Brain microvascular endothelial cell (primary cell): ENCODE results near the gene NFIB.

Experiments
- DNase-seq: peaks from one replicate; pipeline ENCODE4 v3.0.0-alpha.2; 2020
- H3K27ac ChIP-seq: fragments of 250-450 bp; sonication (Bioruptor Pico); 2 replicates; pipeline ENCODE4 v1.5.1; 2020; ENCODE audit warnings: mild to moderate bottlenecking, moderate library complexity
- H3K27me3 ChIP-seq: fragments of 250-450 bp; sonication (Bioruptor Pico); replicated peaks from 2 replicates; pipeline ENCODE4 v1.5.1; 2020; ENCODE audit warnings: mild to moderate bottlenecking
- H3K36me3 ChIP-seq: fragments of 250-450 bp; sonication (Bioruptor Pico); replicated peaks from 2 replicates; pipeline ENCODE4 v1.5.1; 2020; ENCODE audit warnings: mild to moderate bottlenecking
- H3K4me3 ChIP-seq: 2 replicates; pipeline ENCODE4 v1.5.1; 2011; ENCODE audit warnings: low read depth, mild to moderate bottlenecking, control low read depth, low read length, moderate library complexity
- in situ Hi-C: cut with HindIII; loops from 2 replicates; pipeline ENCODE4 v1.10.0; 2017; ENCODE audit warnings: low sequenced_read_pairs, low pct_ligation_motif_present
- TF ChIP-seq, protein P1 (sequence below): IDR thresholded peaks from 2 replicates; pipeline ENCODE4 v1.5.1; 2011; ENCODE audit warnings: low read depth, mild to moderate bottlenecking, moderate library complexity, low read length, control low read depth, inconsistent platforms; ENCODE audit errors: missing control alignments

Gene NFIB

GRCh38 chr9:14191512-14191911 lies 122.4 kb downstream of the NFIB start:
- Histone ChIP-seq H3K36me3 (no peaks in the 10 kb centered on the region), H3K4me3 (no peak overlapping the region), H3K27ac (no peak overlapping the region), H3K27me3 (no peaks in the 10 kb centered on the region)
- no peak for DNase-seq
- in situ Hi-C loops: loop anchor here (25.0 kb wide), 1 partner anchor 104 kb away; no protein-coding TSS in a partner anchor
- TF ChIP-seq, protein P1, sequence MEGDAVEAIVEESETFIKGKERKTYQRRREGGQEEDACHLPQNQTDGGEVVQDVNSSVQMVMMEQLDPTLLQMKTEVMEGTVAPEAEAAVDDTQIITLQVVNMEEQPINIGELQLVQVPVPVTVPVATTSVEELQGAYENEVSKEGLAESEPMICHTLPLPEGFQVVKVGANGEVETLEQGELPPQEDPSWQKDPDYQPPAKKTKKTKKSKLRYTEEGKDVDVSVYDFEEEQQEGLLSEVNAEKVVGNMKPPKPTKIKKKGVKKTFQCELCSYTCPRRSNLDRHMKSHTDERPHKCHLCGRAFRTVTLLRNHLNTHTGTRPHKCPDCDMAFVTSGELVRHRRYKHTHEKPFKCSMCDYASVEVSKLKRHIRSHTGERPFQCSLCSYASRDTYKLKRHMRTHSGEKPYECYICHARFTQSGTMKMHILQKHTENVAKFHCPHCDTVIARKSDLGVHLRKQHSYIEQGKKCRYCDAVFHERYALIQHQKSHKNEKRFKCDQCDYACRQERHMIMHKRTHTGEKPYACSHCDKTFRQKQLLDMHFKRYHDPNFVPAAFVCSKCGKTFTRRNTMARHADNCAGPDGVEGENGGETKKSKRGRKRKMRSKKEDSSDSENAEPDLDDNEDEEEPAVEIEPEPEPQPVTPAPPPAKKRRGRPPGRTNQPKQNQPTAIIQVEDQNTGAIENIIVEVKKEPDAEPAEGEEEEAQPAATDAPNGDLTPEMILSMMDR: no peak

GRCh38 chr9:14190240-14190639 lies 123.7 kb downstream of the NFIB start:
- no peak for DNase-seq
- H3K36me3 ChIP-seq: no peaks in the 10 kb centered on the region
- no peaks in the 10 kb centered on the region for H3K27me3 ChIP-seq
- H3K4me3 ChIP-seq: no peak overlapping the region
- in situ Hi-C loops: loop anchor here (25.0 kb wide), 1 partner anchor 103 kb away; no protein-coding TSS in a partner anchor
- TF ChIP-seq, protein P1: no peak
- no peak overlapping the region for H3K27ac ChIP-seq

- no peak overlapping the region for H3K4me3 ChIP-seq
- H3K36me3 ChIP-seq: no peaks in the 10 kb centered on the region
- DNase-seq: no peak
- no peak overlapping the region for H3K27ac ChIP-seq
- TF ChIP-seq, protein P1: no peak
- in situ Hi-C loops: loop anchor here (25.0 kb wide), 1 partner anchor 102 kb away; no protein-coding TSS in a partner anchor
- H3K27me3 ChIP-seq: no peaks in the 10 kb centered on the region
Measured at GRCh38 chr9:14189578-14189977, 124.4 kb downstream of the NFIB start.

DNA sequence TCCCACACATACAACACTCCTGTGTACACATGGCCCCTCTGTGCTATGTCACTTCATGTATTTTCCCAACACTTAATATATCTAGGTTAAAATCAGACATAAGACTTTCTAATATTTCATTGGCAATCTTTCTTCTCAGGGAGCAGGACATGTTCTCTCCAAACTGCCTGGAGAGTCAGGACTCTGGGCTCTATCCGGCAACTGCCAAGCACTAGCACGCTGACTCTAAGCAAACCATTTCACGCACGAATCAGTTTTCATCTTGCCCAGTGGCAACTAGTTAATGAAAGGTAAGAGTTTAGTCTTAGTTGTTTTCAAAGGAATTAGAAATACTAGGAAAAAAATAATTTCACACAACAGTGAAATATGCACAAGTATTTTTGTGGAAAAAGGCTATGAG lies 124.8 kb downstream of the NFIB start:
- Histone ChIP-seq H3K4me3 (no peak overlapping the region), H3K27ac (no peak overlapping the region), H3K36me3 (no peaks in the 10 kb centered on the region), H3K27me3 (no peaks in the 10 kb centered on the region)
- no peak for DNase-seq
- TF ChIP-seq, protein P1: no peak
- in situ Hi-C loops: loop anchor here (25.0 kb wide), 1 partner anchor 102 kb away; no protein-coding TSS in a partner anchor

DNA sequence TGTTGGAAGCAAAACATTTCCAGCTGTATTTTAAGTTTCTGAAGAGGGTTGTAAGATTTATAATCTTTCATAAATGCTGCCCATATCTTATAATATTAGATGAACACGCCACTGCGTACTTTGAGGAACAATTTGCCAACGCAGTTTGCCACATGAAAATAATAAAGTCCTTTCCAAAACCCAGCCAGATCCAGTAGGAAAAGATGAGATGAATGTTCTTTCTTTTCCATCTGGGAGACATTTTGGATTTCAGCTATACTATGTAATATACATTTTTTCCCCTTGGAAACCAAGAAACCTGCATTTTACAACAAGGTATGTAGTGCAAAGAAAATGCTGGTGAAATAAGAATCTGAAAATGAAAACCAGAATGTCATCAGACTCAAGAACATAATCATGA lies 125.4 kb downstream of the NFIB start:
- no peaks in the 10 kb centered on the region for H3K36me3 ChIP-seq
- H3K27ac ChIP-seq: no peak overlapping the region
- TF ChIP-seq, protein P1: no peak
- no peak overlapping the region for H3K4me3 ChIP-seq
- no peaks in the 10 kb centered on the region for H3K27me3 ChIP-seq
- in situ Hi-C loops: loop anchor here (25.0 kb wide), 1 partner anchor 101 kb away; no protein-coding TSS in a partner anchor
- no peak for DNase-seq

GRCh38 chr9:14188011-14188410 lies 125.9 kb downstream of the NFIB start:
- in situ Hi-C loops: loop anchor here (25.0 kb wide), 1 partner anchor 101 kb away; no protein-coding TSS in a partner anchor
- TF ChIP-seq, protein P1: no peak

More at GRCh38 chr9:14188011-14188410, 125.9 kb downstream of the NFIB start:
- Histone ChIP-seq H3K27ac (no peak overlapping the region), H3K27me3 (no peaks in the 10 kb centered on the region), H3K4me3 (no peak overlapping the region), H3K36me3 (no peaks in the 10 kb centered on the region)
- DNase-seq: no peak
